Right lobe of liver (tissue), 6 donors: ENCODE measurements around the gene KCNN3. TPM values are rescaled to one million over a fixed set of nuclear protein-coding genes. Genes with fewer than 3 reads are reported as not detected.
A peak's percentile ranks its signal among the peaks of the same experiment; 100 is the strongest.

Experiments used
- ATAC-seq, 4 donors: fragments of 200-7000 bp; cut with Tn5 transposase; one replicate each; pipeline ENCODE4 v1.9.1; 2020; ENCODE audit warnings: mild to moderate bottlenecking in 4 of 4, moderate library complexity in 4 of 4
- DNase-seq, 3 donors: peaks; one replicate each; pipeline ENCODE4 v3.0.0-alpha.2; 2020
- H3K27ac ChIP-seq, 3 donors: fragments of 200-600 bp; one replicate each; pipeline ENCODE4 v1.8.0; 2022
- H3K27me3 ChIP-seq, 2 donors: fragments of 200-600 bp; one replicate each; pipeline ENCODE4 v1.8.0; 2022
- H3K36me3 ChIP-seq, 4 donors: fragments of 200-600 bp; sonication (generic) in 1 of 4; one replicate each; pipeline versions ENCODE4 v1.5.1 to v1.8.0; 2017 to 2022; ENCODE audit warnings: control low read depth in 1 of 4
- H3K4me1 ChIP-seq, 4 donors: fragments of 200-600 bp; sonication (generic) in 1 of 4; one replicate each; pipeline versions ENCODE4 v1.5.1 to v1.8.0; 2017 to 2022; ENCODE audit warnings: control low read depth in 1 of 4
- H3K4me3 ChIP-seq, 3 donors: fragments of 200-600 bp; one replicate each; pipeline ENCODE4 v1.8.0; 2022
- H3K9me3 ChIP-seq, 4 donors: fragments of 200-600 bp; sonication (generic) in 1 of 4; one replicate each; pipeline versions ENCODE4 v1.5.1 to v1.8.0; 2017 to 2022; ENCODE audit warnings: control low read depth in 1 of 4
- POLR2A ChIP-seq: fragments of 450-650 bp; IDR thresholded peaks from one replicate; pipeline ENCODE4 v1.6.1; 2017; ENCODE audit warnings: antibody characterized with exemption, mild to moderate bottlenecking
- WGBS: methylation state at CpG from one replicate; pipeline ENCODE4 v1.1.6; 2018; ENCODE audit warnings: low coverage, low lambda C conversion rate; ENCODE audit not compliant: insufficient coverage; ENCODE audit errors: missing lambda C conversion rate; 5-methylcytosine and 5-hydroxymethylcytosine counted together
- intact Hi-C, 2 donors: fragments of 100-400 bp; cut with DNase I; formaldehyde crosslinking; loops; one replicate each; pipeline versions ENCODE4 v1.11.2 to v1.14.1; 2022
- total RNA-seq, 6 experiments: library from RNA; depleted of rRNA in 2 of 6; stranded (reverse); fragments of >200 nt in 2 of 6; fragmentation: NEBNext Ultra II Directional in 3 of 6; extraction: Animal tissue kit (Norgen Biotek cat#: 25700) in 3 of 6; gene quantifications; one replicate each; pipeline versions ENCODE4 v1.1.0 to v1.2.4, GENCODE V29; 2016 to 2023
- TF ChIP-seq, protein P1 (sequence below), 4 donors: fragments of 200-600 bp in 3 of 4; fragments of 450-650 bp in 1 of 4; IDR thresholded peaks; one replicate each; pipeline versions ENCODE4 v1.5.1 to v1.8.0; 2016 to 2022; ENCODE audit warnings: antibody characterized with exemption in 4 of 4, mild to moderate bottlenecking in 2 of 4
- donor health status: DM: no; HTN: yes; CAD: no.
- donor health status: DM: no; HTN: no; CAD: no.
- donor health status: DM: no; HTN: no; CAD: no.
- donor health status: DM: no; HTN: yes; CAD: no.
- donor health status: DM: no; HTN: yes; CAD: no.

Gene KCNN3
- total RNA-seq, 6 experiments from 2014 or later: 0.15 to 0.64 (median 0.32) TPM

DNA sequence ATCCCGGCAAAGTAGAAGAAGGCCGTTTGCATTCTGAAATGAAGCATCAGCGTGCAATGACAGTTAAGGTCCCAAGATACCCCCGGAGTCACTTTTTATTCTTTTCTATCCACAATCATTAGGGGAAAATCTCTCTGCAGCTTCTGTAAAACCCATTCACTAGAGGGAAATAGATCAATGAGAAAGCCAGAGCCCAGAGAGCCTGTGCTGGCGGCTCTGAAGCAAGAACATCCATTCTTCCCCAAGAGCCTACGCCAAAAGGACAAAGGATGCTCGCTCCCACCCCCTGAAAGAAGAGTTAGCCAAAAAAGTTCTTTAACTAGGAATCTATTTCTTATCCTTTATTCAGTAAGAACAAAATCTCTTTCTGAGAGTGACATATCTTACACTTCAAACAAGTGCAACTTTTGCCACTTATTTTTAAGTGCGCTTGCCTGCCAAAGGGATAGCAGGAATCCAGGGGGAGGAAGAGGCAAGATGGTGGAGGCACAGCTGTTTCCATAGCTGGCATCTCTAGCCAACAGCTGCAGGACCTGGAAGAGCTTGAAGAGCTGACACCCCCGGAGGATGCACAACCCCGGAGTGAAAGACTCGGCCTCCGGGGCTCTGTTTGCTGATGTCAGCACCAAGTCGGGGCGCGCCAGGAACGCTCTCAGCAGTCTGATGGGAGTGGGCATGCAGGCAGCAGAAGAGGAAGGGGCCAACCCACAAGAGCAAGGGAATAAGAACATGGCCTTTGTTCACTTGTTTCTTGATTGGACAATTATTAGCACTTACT lies 68.7 kb downstream of the KCNN3 start:
- no peaks in the 10 kb centered on the region for H3K4me1 ChIP-seq
- no peak for TF ChIP-seq POLR2A
- TF ChIP-seq, protein P1, sequence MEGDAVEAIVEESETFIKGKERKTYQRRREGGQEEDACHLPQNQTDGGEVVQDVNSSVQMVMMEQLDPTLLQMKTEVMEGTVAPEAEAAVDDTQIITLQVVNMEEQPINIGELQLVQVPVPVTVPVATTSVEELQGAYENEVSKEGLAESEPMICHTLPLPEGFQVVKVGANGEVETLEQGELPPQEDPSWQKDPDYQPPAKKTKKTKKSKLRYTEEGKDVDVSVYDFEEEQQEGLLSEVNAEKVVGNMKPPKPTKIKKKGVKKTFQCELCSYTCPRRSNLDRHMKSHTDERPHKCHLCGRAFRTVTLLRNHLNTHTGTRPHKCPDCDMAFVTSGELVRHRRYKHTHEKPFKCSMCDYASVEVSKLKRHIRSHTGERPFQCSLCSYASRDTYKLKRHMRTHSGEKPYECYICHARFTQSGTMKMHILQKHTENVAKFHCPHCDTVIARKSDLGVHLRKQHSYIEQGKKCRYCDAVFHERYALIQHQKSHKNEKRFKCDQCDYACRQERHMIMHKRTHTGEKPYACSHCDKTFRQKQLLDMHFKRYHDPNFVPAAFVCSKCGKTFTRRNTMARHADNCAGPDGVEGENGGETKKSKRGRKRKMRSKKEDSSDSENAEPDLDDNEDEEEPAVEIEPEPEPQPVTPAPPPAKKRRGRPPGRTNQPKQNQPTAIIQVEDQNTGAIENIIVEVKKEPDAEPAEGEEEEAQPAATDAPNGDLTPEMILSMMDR (IDR thresholded peaks at IDR 0.05): no peak
- no peak for ATAC-seq
- no peaks in the 10 kb centered on the region for H3K27me3 ChIP-seq
- 89% methylated on average over 7 of the region's 16 CpGs for WGBS
- no peaks in the 10 kb centered on the region for H3K9me3 ChIP-seq
- no peak for DNase-seq
- H3K27ac ChIP-seq: no peak overlapping the region
- no peaks in the 10 kb centered on the region for H3K36me3 ChIP-seq
- no peak overlapping the region for H3K4me3 ChIP-seq
- intact Hi-C loops: no loop called here

DNA sequence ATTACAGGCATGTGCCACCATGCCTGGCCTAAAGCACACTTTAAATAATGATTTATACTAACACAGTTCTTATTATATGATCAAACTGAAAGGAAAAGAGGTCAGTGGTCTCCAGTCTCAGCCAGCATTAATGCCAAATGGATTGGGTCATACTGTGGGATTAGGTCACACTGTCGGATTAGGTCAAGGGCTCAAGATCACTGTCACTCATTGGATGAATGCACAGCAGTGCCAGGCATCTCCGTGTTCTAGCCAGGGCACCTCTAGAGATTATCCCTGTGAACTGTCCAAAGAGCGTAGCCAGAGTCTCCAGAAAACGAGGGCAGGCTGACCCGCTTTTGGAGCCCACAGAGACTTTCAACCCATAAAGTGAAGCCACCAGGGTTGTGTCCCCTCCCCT lies 70.9 kb downstream of the KCNN3 start:
- ATAC-seq (peak in 2 of 4 donors; percentile 38 to 67), DNase-seq (no peak)
- H3K4me3 ChIP-seq: no peak overlapping the region
- no peaks in the 10 kb centered on the region for H3K36me3 ChIP-seq
- H3K9me3 ChIP-seq: no peaks in the 10 kb centered on the region
- TF ChIP-seq POLR2A: no peak
- TF ChIP-seq, protein P1 (IDR thresholded peaks at IDR 0.05): no peak
- WGBS: 44% methylated on average over 1 of the region's 5 CpGs
- H3K27ac ChIP-seq: no peak overlapping the region
- intact Hi-C loops: no loop called here
- H3K4me1 ChIP-seq: no peaks in the 10 kb centered on the region
- no peaks in the 10 kb centered on the region for H3K27me3 ChIP-seq

DNA sequence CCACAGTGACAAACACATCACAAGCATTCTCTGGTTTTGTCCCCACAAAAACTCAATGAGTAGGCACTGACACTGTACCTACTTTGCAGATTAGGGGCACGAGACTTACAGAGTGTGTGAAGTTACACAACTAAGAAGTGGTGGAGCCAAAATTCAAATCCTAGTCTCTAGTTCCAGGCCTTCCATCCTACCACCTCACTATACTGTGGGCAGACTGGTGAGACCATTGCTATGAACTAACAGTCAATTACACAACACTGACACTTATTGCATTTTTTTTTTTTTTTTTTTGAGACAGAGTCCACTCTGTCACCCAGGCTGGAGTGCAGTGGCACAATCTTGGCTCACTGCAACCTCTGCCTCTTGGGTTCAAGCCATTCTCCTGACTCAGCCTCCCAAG lies 71.4 kb downstream of the KCNN3 start:
- H3K27ac ChIP-seq: no peak overlapping the region
- no peaks in the 10 kb centered on the region for H3K36me3 ChIP-seq
- no peak overlapping the region for H3K4me3 ChIP-seq
- ATAC-seq (peak in 2 of 4 donors; percentile 68 to 71), DNase-seq (no peak)
- WGBS: 67% methylated on average over 1 of the region's 1 CpG
- H3K27me3 ChIP-seq: no peaks in the 10 kb centered on the region
- no peaks in the 10 kb centered on the region for H3K4me1 ChIP-seq
- intact Hi-C loops: no loop called here
- no peaks in the 10 kb centered on the region for H3K9me3 ChIP-seq
- TF ChIP-seq, protein P1 (IDR thresholded peaks at IDR 0.05): no peak
- TF ChIP-seq POLR2A: no peak

DNA sequence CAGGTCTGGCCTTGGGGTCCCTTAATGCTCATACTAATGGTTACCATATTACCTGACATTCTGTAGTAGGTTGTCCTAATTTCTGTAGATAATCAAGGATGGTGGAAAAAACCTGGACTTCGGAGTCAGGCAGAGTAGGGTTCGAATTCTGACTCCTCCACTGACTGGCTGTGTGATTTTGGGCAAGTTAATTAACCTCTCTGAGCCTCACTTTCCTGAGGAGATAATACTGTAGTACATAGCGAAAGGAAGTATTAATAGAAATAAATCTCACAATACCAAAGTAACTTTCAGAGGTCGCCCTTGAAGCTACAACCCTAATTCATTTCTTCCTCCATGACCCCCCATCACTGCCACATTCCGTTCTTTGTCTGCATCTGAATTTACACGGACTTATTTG lies 72.9 kb downstream of the KCNN3 start:
- Histone ChIP-seq H3K4me1 (no peaks in the 10 kb centered on the region), H3K36me3 (no peaks in the 10 kb centered on the region), H3K27ac (no peak overlapping the region), H3K4me3 (no peak overlapping the region), H3K9me3 (no peaks in the 10 kb centered on the region), H3K27me3 (no peaks in the 10 kb centered on the region)
- intact Hi-C loops: no loop called here
- 73% methylated on average over 6 of the region's 6 CpGs for WGBS
- TF ChIP-seq POLR2A: no peak
- TF ChIP-seq, protein P1 (IDR thresholded peaks at IDR 0.05): no peak
- no peak for ATAC-seq
- DNase-seq: no peak
